ENCODE measurements around the gene SLC44A3. TPM values are rescaled to one million over a fixed set of nuclear protein-coding genes. Genes with fewer than 3 reads are reported as not detected.

The SLC44A3 gene
- total RNA-seq, 1 donor from 2014 or later = 19.3 TPM

- intact Hi-C loops (cut with DNase I) = no loop called here
- Histone ChIP-seq H3K4me1 (no peaks in the 10 kb centered on the region), H3K9me3 (no peaks in the 10 kb centered on the region), H3K36me3 (no peaks in the 10 kb centered on the region), H3K27ac (no peak overlapping the region), H3K27me3 (ENCODE audit: low read depth) (no peaks in the 10 kb centered on the region), H3K4me3 (no peak overlapping the region)
- ATAC-seq (no peak), DNase-seq (no peak)
- no peak for TF ChIP-seq CTCF (IDR thresholded peaks at IDR 0.05)
Observed at GRCh38 chr1:94876362-94876761, 56.2 kb downstream of the SLC44A3 start.

- no peaks in the 10 kb centered on the region for H3K4me1 ChIP-seq
- DNase-seq (no peak), ATAC-seq (no peak)
- H3K9me3 ChIP-seq = no peaks in the 10 kb centered on the region
- H3K36me3 ChIP-seq = no peaks in the 10 kb centered on the region
- H3K4me3 ChIP-seq = no peak overlapping the region
- intact Hi-C loops (cut with DNase I) = no loop called here
- TF ChIP-seq CTCF (IDR thresholded peaks at IDR 0.05) = no peak
- no peaks in the 10 kb centered on the region for H3K27me3 ChIP-seq (ENCODE audit: low read depth)
- H3K27ac ChIP-seq = no peak overlapping the region
Observed at GRCh38 chr1:94878329-94878728, 58.2 kb downstream of the SLC44A3 start.

- no peak for DNase-seq
- TF ChIP-seq CTCF (IDR thresholded peaks at IDR 0.05) = no peak
- Histone ChIP-seq H3K4me1 (peaks cover 11% of the 10 kb centered on the region), H3K4me3 (no peak overlapping the region), H3K27me3 (ENCODE audit: low read depth) (no peaks in the 10 kb centered on the region), H3K9me3 (no peaks in the 10 kb centered on the region), H3K27ac (peak overlapping the region; percentile 37), H3K36me3 (no peaks in the 10 kb centered on the region)
- intact Hi-C loops (cut with DNase I) = no loop called here
- peak; percentile 63 to 66 for ATAC-seq
Observed at GRCh38 chr1:94883691-94884090, 63.5 kb downstream of the SLC44A3 start.

- peak; percentile 72 to 79 for ATAC-seq
- Histone ChIP-seq H3K27me3 (ENCODE audit: low read depth) (no peaks in the 10 kb centered on the region), H3K4me1 (peaks cover 11% of the 10 kb centered on the region), H3K27ac (peak overlapping the region; percentile 37), H3K9me3 (no peaks in the 10 kb centered on the region), H3K4me3 (no peak overlapping the region), H3K36me3 (no peaks in the 10 kb centered on the region)
- no peak for DNase-seq
- TF ChIP-seq CTCF (IDR thresholded peaks at IDR 0.05) = no peak
- intact Hi-C loops (cut with DNase I) = no loop called here
Observed at GRCh38 chr1:94884106-94884505, 63.9 kb downstream of the SLC44A3 start.

- intact Hi-C loops (cut with DNase I) = no loop called here
- DNase-seq (no peak), ATAC-seq (no peak)
- TF ChIP-seq CTCF (IDR thresholded peaks at IDR 0.05) = no peak
- H3K27me3 ChIP-seq (ENCODE audit: low read depth) = no peaks in the 10 kb centered on the region
- H3K27ac ChIP-seq = peak overlapping the region; percentile 37
- H3K4me1 ChIP-seq = peaks cover 11% of the 10 kb centered on the region
- H3K4me3 ChIP-seq = no peak overlapping the region
- H3K36me3 ChIP-seq = no peaks in the 10 kb centered on the region
- H3K9me3 ChIP-seq = no peaks in the 10 kb centered on the region
Observed at GRCh38 chr1:94884507-94884906, 64.3 kb downstream of the SLC44A3 start.

GRCh38 chr1:94886361-94886760, 66.2 kb downstream of the SLC44A3 start:
- H3K36me3 ChIP-seq = peaks cover 6% of the 10 kb centered on the region
- ATAC-seq (no peak), DNase-seq (no peak)
- H3K4me3 ChIP-seq = no peak overlapping the region
- H3K4me1 ChIP-seq = peaks cover 11% of the 10 kb centered on the region
- TF ChIP-seq CTCF (IDR thresholded peaks at IDR 0.05) = no peak
- no peaks in the 10 kb centered on the region for H3K27me3 ChIP-seq (ENCODE audit: low read depth)
- H3K9me3 ChIP-seq = no peaks in the 10 kb centered on the region
- H3K27ac ChIP-seq = no peak overlapping the region
- intact Hi-C loops (cut with DNase I) = no loop called here

Data from lower lobe of right lung (tissue), 2 donors.